ENCODE data around the gene BRCA1. TPM values are rescaled to one million over a fixed set of nuclear protein-coding genes. Genes with fewer than 3 reads are reported as not detected.
"Not testable (repeated sequence)": the region's sequence is repeated elsewhere in the genome, so short reads cannot be mapped to it uniquely, and the experiment has no call there.

Gene BRCA1
- total RNA-seq, 1 donor from 2014 or later: 56.5 TPM

DNA sequence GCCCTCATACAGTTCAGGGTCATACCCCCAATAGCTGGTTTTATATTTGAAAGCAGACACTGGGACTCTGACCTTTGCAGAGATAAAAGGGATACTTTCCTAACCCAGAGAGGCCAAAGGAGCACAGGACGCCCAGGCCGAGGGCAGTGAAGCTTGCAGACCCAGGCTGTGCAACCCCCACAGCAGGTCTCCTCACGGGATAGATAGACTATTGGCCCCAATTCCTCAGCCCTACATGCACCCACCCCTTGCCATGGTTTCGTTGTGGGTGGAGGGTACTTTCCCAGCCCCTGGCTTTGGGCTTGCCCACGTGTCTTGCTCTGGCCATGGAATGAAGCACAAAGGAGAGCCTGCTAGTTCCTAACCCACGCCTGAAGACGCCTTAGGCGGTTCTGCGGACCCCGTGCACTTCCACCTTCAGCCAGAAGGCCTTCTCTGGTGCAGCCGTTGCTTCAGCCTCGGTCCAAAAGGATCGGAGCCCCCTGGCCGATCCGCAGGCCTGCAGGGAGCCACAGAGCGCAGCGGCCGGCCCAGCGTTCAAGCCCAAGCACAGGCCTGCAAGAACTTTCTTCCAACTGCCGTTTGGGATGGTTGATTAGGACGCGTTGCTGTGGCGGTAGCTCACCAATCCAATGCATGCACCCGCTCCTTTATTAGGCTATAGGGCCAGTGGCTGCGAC, 9.8 kb upstream of the BRCA1 start:
- intact Hi-C loops (cut with micrococcal nuclease): no loop called here

DNA sequence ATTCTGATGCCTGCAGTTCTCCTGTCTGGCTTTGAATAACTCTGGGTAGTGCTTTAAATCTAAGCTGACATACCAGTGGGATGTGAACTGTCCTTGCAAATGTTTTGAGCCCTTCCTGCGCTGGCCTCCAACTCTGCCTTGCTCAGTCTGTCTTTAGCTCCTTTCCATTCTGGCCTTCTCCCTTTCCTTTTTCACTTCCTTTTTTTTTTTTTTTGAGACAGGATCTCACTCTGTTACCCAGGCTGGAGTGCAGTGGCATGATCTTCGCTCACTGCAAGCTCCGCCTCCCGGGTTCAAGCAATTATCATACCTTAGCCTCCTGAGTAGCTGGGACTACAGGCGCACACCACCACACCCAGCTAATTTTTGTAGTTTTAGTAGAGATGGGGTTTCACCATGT, 8.3 kb upstream of the BRCA1 start:
- intact Hi-C loops (cut with micrococcal nuclease): not testable (repeated sequence)

DNA sequence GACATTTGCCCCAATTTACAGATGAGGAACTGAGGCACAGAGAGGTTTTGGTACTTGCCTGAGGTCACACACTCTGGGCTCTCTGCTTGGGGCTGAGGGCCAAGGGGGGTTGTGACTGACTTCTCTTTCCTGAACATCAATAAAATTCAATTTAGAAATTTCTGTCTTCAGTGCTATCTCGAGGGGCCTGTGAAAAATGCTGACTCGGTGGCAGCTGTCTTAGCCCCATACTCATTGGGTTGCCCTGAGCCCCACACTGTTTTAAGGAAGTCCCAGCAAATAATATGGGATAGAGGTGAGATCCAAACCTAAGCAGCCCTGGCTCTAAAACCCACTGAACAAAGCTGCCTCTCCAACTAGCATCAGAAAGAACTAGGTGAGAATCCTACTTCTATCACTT, 7.0 kb upstream of the BRCA1 start:
- intact Hi-C loops (cut with micrococcal nuclease): no loop called here

DNA sequence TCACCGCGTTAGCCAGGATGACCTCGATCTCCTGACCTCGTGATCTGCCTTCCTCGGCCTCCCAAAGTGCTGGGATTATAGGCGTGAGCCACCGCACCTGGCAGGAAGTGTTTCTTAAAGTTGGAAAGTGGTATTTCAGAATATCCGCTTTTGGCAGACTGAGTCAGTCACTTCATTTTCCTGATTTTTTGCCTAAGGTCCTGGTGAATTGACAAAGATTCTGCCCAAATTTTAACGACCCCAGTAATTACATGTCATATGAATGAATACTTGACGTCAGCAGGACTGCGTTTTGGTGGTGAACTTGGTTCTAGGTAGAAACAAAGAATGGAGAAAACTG, 4.5 kb upstream of the BRCA1 start:
- intact Hi-C loops (cut with micrococcal nuclease): no loop called here

DNA sequence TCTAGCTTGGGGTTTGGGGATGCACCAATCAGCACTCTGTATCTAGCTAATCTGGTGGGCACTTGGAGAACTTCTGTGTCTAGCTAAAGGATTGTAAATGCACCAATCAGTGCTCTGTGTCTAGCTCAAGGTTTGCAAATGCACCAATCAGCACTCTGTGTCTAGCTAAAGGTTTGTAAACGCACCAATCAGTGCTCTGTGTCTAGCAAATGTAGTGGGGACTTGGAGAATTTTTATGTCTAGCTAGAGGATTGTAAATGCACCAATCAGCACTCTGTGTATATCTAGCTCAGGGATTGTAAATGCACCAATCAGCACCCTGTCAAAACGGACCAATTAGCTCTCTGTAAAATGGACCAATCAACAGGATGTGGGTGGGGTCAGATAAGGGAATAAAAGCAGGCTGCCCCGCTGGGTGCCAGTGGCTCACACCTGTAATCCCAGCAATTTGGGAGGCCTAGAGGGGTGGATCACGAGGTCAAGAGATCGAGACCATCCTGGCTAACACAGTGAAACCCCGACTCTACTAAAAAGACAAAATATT, 2.2 kb upstream of the BRCA1 start:
- intact Hi-C loops (cut with micrococcal nuclease): not testable (repeated sequence)

DNA sequence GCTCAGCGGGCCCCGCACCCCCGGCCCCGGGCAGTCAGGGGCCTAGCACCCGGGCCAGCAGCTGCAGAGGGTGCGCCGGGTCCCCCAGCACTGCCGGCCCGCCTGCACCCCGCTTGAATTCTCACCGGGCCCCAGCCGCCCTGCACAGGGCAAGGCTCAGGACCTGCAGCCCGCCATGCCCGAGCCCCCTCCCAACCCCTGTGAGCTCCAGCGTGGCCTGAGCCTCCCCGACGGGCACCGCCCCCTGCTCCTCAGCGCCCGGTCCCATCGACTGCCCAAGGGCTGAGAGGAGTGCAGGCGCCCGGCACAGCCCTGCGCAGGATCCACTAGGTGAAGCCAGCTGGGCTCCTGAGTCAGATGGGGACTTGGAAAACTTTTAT, 1.7 kb upstream of the BRCA1 start:
- intact Hi-C loops (cut with micrococcal nuclease): no loop called here

DNA sequence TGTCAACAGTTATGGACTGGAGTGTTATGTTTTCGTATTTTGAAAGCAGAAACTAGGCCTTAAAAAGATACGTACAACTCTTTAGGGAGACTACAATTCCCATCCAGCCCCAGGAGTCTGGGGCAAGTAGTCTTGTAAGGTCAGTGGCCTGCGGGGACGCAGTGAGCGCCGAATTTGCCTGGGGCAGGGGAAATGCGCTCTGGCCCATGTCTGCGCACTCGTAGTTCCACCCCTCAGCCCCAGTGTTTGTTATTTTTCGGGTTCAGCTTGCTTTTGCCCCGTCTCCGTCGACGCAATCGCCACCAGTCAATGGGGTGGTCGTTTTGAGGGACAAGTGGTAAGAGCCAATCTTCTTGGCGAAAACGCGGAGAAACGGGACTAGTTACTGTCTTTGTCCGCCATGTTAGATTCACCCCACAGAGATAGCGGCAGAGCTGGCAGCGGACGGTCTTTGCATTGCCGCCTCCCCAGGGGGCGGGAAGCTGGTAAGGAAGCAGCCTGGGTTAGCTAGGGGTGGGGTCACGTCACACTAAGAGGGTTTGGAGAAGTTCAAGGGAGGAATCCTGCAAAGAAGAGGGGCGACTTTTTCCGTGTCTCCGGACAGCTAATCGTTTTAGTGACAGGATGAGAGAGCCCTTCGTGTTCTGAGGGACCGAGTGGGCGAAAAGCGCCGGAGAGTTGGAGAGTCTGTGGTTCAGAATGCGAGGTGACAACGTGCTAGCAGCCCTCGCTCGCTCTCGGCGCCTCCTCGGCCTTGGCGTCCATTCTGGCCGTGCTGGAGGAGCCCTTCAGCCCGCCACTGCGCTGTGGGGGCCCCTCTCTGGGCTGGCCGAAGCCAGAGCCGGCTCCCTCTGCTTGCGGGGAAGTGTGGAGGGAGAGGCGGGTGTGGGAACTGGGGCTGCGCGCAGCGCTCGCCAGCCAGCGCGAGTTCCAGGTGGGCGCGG, 1.1 kb upstream of the BRCA1 start:
- intact Hi-C loops (cut with micrococcal nuclease): loop anchor here (1.0 to 2.0 kb wide), 10 partner anchors 44 to 357 kb away; partner anchors contain the start of genes BECN1, DHX8, IFI35 and PTGES3L

DNA sequence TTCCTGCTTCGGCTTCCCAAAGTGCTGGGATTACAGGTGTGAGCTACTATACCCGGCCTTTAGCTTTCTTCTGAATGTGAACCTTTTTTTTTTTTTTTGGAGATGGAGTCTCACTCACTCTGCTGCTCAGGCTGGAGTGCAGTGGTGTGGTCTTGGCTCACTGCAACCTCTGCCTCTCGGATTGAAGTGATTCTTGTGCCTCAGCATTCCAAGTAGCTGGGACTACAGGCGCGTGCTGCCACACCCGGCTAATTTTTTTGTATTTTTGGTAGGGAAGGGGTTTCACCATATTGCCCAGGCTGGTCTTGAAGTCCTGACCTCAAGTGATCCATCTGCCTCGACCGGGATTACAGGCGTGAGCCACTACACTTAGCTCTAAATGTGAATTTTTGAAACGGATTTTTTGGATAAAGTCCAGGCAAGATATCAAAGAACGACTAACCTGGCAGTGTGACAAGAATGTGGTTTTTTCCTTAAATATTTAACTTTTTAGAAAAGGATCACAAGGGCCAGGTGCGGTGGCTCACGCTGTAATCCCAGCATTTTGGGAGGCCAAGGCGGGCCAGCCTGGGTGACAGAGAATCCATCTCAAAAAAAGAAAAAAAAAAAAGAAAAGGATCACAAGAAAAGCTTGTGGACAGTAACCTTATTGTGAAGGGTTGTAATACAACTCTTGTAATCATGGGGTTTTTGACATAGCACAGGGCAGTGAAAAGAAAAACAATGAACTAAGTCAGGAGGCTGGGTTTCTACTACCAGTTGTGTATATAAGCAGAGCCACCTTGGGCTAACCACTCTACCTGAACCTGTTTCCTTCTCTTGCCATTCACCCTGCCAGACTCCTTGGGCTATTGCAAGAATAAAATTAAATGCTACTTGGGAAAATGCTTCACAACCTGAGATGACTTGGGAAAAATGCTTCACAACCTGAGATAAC, 6.2 kb downstream of the BRCA1 start:
- intact Hi-C loops (cut with micrococcal nuclease): no loop called here

DNA sequence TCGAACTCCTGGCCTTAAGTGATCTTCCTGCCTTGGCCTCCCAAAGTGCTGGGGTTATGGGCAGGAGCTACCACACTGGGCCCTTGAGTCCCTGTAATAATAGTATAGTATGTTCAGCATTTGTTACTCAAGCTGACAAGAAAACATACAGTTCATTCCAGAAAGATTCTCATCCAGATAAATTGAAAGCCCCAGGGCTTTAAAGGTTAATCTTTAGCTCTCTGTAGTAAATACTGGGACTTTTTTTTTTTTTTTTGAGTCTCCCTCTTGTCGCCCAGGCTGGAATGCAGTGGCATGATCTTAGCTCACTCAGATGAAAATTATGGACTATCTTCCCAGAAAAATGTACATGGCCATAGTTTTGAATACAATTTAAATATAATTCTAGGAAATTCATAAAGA, 11.0 kb downstream of the BRCA1 start:
- intact Hi-C loops (cut with micrococcal nuclease): no loop called here

DNA sequence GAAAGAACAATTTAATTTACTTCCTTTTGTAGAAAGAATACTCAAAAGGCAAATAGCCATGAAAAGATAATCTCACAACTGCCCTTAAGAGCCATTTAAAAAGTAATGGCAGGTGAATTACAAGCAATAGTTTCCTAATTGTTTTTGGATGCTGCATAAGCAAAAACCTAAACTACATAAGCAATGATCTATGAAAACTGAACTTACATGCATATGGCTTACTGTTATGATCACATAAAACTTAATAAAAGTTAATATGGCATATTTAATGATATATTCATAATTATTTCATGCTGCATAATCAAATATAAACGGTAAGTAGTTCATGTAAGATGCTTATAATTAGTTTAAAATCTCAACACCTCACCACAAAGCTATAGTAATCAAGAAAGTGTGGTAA, 18.6 kb downstream of the BRCA1 start:
- intact Hi-C loops (cut with micrococcal nuclease): no loop called here

DNA sequence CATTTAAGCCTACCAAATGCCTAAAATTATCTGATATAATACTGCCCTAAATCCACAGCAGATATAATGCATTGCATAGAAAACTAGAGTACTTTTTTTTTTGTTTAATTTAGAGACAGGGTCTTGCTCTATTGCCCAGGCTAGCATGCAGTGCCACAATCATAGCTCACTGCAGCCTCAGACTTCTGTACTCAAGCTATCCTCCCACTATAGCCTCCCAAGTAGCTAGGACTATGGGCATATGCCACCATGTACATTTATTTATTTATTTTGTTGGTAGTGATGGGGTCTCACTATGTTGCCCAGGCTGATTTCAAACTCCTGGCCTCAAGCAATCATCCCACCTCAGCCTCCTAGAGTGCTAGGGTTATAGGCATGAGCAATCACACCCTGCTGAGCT, 20.0 kb downstream of the BRCA1 start:
- intact Hi-C loops (cut with micrococcal nuclease): no loop called here

DNA sequence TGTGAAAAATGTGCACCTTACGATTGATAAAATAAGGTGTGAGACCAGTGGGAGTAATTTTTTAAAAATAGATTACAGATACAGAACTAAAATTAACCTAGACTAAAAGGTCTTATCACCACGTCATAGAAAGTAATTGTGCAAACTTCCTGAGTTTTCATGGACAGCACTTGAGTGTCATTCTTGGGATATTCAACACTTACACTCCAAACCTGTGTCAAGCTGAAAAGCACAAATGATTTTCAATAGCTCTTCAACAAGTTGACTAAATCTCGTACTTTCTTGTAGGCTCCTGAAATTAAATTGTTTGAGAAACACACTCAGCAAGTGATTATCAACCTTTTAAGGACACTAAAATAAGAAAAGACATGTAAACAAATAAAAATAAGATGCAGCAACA, 20.5 kb downstream of the BRCA1 start:
- intact Hi-C loops (cut with micrococcal nuclease): no loop called here

DNA sequence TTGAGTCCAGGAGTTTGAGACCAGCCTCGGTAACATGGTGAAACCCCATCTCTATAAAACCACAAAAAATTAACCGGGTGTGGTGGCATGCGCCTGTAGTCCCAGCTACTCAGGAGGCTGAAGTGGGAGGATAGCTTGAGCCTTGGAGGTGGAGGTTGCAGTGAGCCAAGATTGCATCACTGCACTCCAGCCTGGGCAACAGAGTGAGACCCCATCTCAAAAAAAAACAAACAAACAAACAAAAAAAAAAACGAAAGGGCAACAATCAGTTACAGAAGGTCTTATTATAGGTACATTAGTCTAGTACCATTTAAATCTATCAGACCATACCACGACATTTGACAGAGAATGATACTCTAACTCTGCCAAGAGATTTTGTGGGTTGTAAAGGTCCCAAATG, 29.8 kb downstream of the BRCA1 start:
- intact Hi-C loops (cut with micrococcal nuclease): not testable (repeated sequence)

DNA sequence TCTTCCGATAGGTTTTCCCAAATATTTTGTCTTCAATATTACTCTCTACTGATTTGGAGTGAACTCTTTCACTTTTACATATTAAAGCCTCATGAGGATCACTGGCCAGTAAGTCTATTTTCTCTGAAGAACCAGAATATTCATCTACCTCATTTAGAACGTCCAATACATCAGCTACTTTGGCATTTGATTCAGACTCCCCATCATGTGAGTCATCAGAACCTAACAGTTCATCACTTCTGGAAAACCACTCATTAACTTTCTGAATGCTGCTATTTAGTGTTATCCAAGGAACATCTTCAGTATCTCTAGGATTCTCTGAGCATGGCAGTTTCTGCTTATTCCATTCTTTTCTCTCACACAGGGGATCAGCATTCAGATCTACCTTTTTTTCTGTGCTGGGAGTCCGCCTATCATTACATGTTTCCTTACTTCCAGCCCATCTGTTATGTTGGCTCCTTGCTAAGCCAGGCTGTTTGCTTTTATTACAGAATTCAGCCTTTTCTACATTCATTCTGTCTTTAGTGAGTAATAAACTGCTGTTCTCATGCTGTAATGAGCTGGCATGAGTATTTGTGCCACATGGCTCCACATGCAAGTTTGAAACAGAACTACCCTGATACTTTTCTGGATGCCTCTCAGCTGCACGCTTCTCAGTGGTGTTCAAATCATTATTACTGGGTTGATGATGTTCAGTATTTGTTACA, 30.9 kb downstream of the BRCA1 start:
- intact Hi-C loops (cut with micrococcal nuclease): no loop called here

DNA sequence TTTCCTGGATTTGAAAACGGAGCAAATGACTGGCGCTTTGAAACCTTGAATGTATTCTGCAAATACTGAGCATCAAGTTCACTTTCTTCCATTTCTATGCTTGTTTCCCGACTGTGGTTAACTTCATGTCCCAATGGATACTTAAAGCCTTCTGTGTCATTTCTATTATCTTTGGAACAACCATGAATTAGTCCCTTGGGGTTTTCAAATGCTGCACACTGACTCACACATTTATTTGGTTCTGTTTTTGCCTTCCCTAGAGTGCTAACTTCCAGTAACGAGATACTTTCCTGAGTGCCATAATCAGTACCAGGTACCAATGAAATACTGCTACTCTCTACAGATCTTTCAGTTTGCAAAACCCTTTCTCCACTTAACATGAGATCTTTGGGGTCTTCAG, 32.3 kb downstream of the BRCA1 start:
- intact Hi-C loops (cut with micrococcal nuclease): no loop called here

DNA sequence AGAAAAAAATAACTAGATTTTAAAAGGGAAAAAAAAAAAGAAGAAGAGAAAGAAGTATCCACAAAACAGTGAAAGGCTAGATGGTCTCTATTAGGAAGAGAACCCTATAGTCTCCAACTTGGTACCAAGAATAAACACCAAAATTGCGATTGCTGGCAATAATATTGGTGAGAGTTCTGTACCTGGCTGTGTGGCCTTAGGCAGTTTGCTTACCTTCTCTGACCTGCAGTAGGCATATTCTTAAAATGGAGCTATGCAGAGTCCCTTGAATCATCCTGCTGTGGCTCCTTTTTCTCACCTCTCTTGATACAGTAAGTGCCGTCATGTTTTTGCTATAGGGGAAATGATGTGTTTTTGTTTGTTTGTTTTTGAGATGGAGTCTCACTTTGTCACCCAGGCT, 35.1 kb downstream of the BRCA1 start:
- intact Hi-C loops (cut with micrococcal nuclease): no loop called here

DNA sequence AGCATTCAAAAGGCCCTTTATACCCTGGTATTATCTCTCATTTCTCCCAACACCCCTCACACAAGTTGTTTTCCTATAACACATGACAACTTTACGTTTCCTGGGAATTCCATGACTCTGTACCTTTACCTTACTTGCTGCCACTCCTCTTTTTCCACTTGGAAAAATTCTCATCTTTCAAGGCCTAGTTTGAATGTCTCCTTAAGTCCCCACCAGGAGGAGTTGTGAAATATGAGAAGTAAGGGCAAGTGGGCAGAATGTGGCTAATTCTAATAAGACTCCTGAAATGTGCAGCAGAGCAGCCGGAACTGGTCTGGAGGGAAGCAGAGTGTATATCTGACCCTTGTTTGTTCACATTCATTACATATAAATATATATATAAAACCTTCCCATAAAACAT, 39.7 kb downstream of the BRCA1 start:
- intact Hi-C loops (cut with micrococcal nuclease): no loop called here

DNA sequence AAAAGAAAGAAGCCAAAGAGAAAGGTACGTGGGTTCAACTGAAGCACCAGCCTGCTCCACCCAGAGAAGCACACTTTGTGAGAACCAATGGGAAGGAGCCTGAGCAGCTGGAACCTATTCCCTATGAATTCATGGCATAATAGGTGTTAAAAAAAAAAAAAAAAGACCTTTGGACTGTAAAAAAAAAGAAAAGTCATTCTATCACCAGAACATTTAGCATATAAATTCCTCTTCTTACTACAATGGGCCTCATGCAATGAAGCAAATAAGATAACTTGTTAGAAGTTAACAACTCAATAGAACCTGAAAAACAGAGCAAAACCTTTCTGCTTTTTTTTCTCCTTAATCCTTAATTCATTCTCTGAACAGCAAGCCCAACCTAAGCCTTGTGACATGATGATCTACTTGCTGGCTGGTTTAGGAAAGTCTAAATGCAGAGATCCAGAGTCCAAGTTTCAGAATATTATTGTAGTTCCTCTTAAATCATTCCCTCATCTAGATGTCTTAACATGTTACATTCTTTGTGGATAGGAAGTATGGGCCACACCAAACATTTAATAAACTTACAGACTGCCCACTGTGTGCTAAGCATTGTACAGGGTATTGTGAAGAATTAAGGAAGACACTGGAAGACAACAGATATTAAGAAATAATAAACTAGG, 45.4 kb downstream of the BRCA1 start:
- intact Hi-C loops (cut with micrococcal nuclease): no loop called here

DNA sequence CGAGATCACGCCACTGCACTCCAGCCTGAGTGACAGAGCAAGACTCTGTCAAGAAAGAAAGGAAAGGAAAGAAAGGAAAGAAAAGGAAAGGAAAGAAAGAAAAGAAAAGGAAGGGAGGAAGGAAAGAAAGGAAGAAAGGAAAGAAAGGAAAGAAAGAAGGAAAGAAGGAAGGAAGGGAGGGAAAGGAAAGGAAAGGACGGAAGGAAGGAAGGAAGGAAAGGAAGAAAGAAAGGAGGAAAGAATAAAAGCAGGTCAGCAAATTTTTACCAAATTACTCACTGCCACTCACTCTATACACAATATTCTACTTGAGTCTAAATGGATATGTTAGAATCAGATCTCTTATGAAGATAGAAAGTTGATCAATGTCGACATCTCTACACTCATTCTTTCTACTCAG, 50.3 kb downstream of the BRCA1 start:
- intact Hi-C loops (cut with micrococcal nuclease): no loop called here

DNA sequence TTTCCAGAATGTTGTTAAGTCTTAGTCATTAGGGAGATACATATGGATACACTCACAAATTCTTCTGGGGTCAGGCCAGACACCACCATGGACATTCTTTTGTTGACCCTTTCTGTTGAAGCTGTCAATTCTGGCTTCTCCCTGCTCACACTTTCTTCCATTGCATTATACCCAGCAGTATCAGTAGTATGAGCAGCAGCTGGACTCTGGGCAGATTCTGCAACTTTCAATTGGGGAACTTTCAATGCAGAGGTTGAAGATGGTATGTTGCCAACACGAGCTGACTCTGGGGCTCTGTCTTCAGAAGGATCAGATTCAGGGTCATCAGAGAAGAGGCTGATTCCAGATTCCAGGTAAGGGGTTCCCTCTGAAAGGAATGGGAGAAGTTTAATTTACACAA, 54.3 kb downstream of the BRCA1 start:
- intact Hi-C loops (cut with micrococcal nuclease): no loop called here
